ENCODE measurements around the gene NUMA1. TPM values are rescaled to one million over a fixed set of nuclear protein-coding genes. Genes with fewer than 3 reads are reported as not detected.

NUMA1 gene
- total and polyA plus RNA-seq, 9 of the 15 experiments (the other 6 are each of a cell fraction or from before 2014, with no cell fraction given) = 4.1 to 104 (median 51.2) TPM

GRCh38 chr11:72014761-72015320 is 65.5 kb downstream of the NUMA1 start (continued):
- TF ChIP-seq DIDO1 (tag; IDR thresholded peaks at IDR 0.05; ENCODE audit: low read depth) = no peak

GRCh38 chr11:72013765-72014711 is 66.3 kb downstream of the NUMA1 start:
- BruUV-seq (replicated peaks) = no TSS peak
- 97% methylated on average over 28 of the region's 38 CpGs for WGBS (ENCODE audit: insufficient coverage, low coverage, missing lambda C conversion rate)
- intact Hi-C loops (cut with micrococcal nuclease) = no loop called here
- TF ChIP-seq ZNF511 (CRISPR knock-in tag; IDR thresholded peaks at IDR 0.05) (no peak), ZBTB33 (CRISPR knock-in tag; IDR thresholded peaks at IDR 0.05) (0 out of 2 replicates have a peak, but pooled peaks have one; percentile 17), ZNF785 (CRISPR knock-in tag; IDR thresholded peaks at IDR 0.05) (no peak), ZNF217 (CRISPR knock-in tag; IDR thresholded peaks at IDR 0.05) (no peak), ZNF444 (CRISPR knock-in tag; IDR thresholded peaks at IDR 0.05) (no peak), THRB (CRISPR knock-in tag; conservative IDR thresholded peaks at IDR 0.05) (no peak), TAL1 (IDR thresholded peaks at IDR 0.05) (no peak), RBM22 (IDR thresholded peaks at IDR 0.05; ENCODE audit: low read depth, low read length, poor library complexity, severe bottlenecking) (peak; percentile 75), AFF1 (IDR thresholded peaks at IDR 0.05; ENCODE audit: low read depth in 1 of 2, partially characterized antibody in 2 of 2) (no peak)

More at GRCh38 chr11:72013765-72014711, 66.3 kb downstream of the NUMA1 start:
- Histone ChIP-seq H4K20me1 (replicated peaks; ENCODE audit: control insufficient read depth, insufficient read depth, low read length) (peaks cover 5% of the 10 kb centered on the region; the same call in 1 of the 2 replicates), H3K9ac (ENCODE audit: insufficient read depth in 1 of 2, low read depth in 2 of 2, low read length in 2 of 2) (peak overlapping the region in 1 of 2 experiments; percentile 29; a peak in 1 of 4 replicates), H3K36me3 (ENCODE audit: control insufficient read depth, insufficient read depth, low read length) (peaks cover 97% of the 10 kb centered on the region), H3K4me3 (no peak overlapping the region), H2AFZ (ENCODE audit: low read depth, low read length) (no peak overlapping the region), H3K9me1 (ENCODE audit: control insufficient read depth, insufficient read depth, low read length) (no peaks in the 10 kb centered on the region), H3K27ac (ENCODE audit: extremely low read depth, low read depth, low read length) (no peak overlapping the region), H3K4me1 (replicated peaks in 1 of 2; ENCODE audit: control insufficient read depth in 2 of 2, insufficient read depth in 2 of 2, low read length in 2 of 2) (peaks cover 0 to 7% of the 10 kb centered on the region in 2 experiments; a peak in 1 of 5 replicates), H3K79me2 (ENCODE audit: control insufficient read depth, insufficient read depth, low read length) (no peaks in the 10 kb centered on the region), H3K9me3 (replicated peaks; ENCODE audit: control insufficient read depth, insufficient read depth, low read depth, low read length) (no peaks in the 10 kb centered on the region), H3K27me3 (ENCODE audit: control insufficient read depth in 2 of 2, insufficient read depth in 2 of 2, low read length in 2 of 2) (no peaks in the 10 kb centered on the region), H3K4me2 (ENCODE audit: insufficient read depth, low read length) (no peak overlapping the region)
- ChIA-PET CTCF (ENCODE audit: low intra/inter-chr PET ratio) (no interaction called here), POLR2A (interaction anchor here (0.6 to 2.2 kb wide), 5 partner anchors 8 to 417 kb away, joined by 3 to 7 read pairs (median 3); no protein-coding TSS in a partner anchor)
- DNase-seq (ENCODE audit: extremely low read depth in 1 of 4, low spot score in 3 of 4) = no peak
- in situ Hi-C loops (cut with MboI) = no loop called here
- no peak for ATAC-seq
- FAIRE-seq = no peak

Data from K562 (cell line).